Esophagus muscularis mucosa (tissue), 4 donors: ENCODE data around the gene GPR18.

Source experiments
- EP300 ChIP-seq: sonication (generic); formaldehyde crosslinking; IDR thresholded peaks from one replicate; pipeline ENCODE4 v1.6.1; 2017; ENCODE audit warnings: antibody characterized with exemption
- POLR2A ChIP-seq: fragments of 450-650 bp; IDR thresholded peaks from one replicate; pipeline ENCODE4 v1.6.1; 2017; ENCODE audit warnings: antibody characterized with exemption, moderate library complexity, mild to moderate bottlenecking, low read depth
- TF ChIP-seq, protein P1 (sequence below), 3 experiments: fragments of 200-600 bp in 2 of 3; fragments of 450-650 bp in 1 of 3; sonication (generic) in 2 of 3; IDR thresholded peaks; one replicate each; pipeline ENCODE4 v1.5.1; 2017 to 2019; ENCODE audit warnings: antibody characterized with exemption in 3 of 3, mild to moderate bottlenecking in 2 of 3, moderate library complexity in 1 of 3

DNA sequence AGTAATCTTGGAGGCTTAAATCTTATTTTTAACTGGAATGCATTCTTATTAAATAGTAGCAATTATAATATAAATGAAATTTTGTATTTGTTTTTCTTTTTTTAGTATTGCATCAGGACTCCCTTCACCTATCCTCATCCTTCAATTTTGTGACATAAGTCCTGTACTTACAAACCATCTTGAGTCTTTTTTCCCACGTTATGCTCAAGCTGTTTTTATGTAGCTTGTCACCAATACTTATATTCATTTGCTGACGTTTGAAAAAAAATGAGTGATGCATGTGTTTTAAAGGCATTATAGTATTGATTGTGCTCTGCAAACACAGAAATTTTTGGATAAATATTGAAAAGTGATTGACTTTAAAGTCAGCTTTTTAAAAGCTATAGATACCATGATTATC lies 888 bp downstream of the GPR18 start:
- TF ChIP-seq, protein P1, sequence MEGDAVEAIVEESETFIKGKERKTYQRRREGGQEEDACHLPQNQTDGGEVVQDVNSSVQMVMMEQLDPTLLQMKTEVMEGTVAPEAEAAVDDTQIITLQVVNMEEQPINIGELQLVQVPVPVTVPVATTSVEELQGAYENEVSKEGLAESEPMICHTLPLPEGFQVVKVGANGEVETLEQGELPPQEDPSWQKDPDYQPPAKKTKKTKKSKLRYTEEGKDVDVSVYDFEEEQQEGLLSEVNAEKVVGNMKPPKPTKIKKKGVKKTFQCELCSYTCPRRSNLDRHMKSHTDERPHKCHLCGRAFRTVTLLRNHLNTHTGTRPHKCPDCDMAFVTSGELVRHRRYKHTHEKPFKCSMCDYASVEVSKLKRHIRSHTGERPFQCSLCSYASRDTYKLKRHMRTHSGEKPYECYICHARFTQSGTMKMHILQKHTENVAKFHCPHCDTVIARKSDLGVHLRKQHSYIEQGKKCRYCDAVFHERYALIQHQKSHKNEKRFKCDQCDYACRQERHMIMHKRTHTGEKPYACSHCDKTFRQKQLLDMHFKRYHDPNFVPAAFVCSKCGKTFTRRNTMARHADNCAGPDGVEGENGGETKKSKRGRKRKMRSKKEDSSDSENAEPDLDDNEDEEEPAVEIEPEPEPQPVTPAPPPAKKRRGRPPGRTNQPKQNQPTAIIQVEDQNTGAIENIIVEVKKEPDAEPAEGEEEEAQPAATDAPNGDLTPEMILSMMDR (IDR thresholded peaks at IDR 0.05) = no peak
- TF ChIP-seq POLR2A = no peak
- no peak for TF ChIP-seq EP300
